SK-N-MC (cell line): ENCODE results near the gene LMBRD2.
"Not testable (repeated sequence)": the region's sequence is repeated elsewhere in the genome, so short reads cannot be mapped to it uniquely, and the experiment has no call there.

ENCODE experiments used
- DNase-seq: peaks from one replicate; pipeline ENCODE4 v3.0.0-alpha.2; 2011; ENCODE audit warnings: low read depth, low spot score
- H3K27ac ChIP-seq: fragments of 200-600 bp; sonication (generic); 2 replicates; pipeline ENCODE4 v1.5.1; 2016; ENCODE audit warnings: mixed run types
- H3K36me3 ChIP-seq: fragments of 200-600 bp; sonication (generic); 2 replicates; pipeline ENCODE4 v1.6.1; 2017; ENCODE audit warnings: antibody characterized with exemption, low read length, mixed read lengths; ENCODE audit not compliant: insufficient read depth
- H3K4me3 ChIP-seq: fragments of 200-600 bp; sonication (generic); 2 replicates; pipeline ENCODE4 v1.5.1; 2016
- H3K9ac ChIP-seq: fragments of 200-600 bp; sonication (generic); 2 replicates; pipeline ENCODE4 v1.8.0; 2017; ENCODE audit warnings: mixed run types, mixed read lengths; ENCODE audit not compliant: insufficient read length
- H3K9me3 ChIP-seq: fragments of 200-600 bp; sonication (generic); 2 replicates; pipeline ENCODE4 v1.6.1; 2017; ENCODE audit warnings: low read depth, mild to moderate bottlenecking, antibody characterized with exemption, low read length, moderate library complexity, mixed read lengths
- EZH2 ChIP-seq: fragments of 200-600 bp; sonication (generic); IDR thresholded peaks from one replicate; pipeline ENCODE4 v1.6.1; 2017; ENCODE audit warnings: antibody characterized with exemption
- FOXP2 ChIP-seq: optimal IDR thresholded peaks from 2 replicates; pipeline ENCODE3; 2011; ENCODE audit warnings: mild to moderate bottlenecking, moderate library complexity; ENCODE audit not compliant: insufficient read depth; ENCODE audit errors: extremely low read length, control extremely low read depth
- POLR2AphosphoS5 ChIP-seq: IDR thresholded peaks from 2 replicates; pipeline ENCODE4 v1.6.1; 2012; ENCODE audit warnings: mild to moderate bottlenecking, low read depth, low read length, borderline replicate concordance

LMBRD2 gene

GRCh38 chr5:36151434-36152323 lies at the start of gene LMBRD2, which contains the start of gene SKP2:
Gene LMBRD2, minus strand, starts transcription at chr5:36151887. Its CDS starts 8,538 bp downstream, at chr5:36143349.
Gene SKP2, plus strand, starts transcription at chr5:36152111. Its CDS starts 152 bp downstream, at chr5:36152263.
- Histone ChIP-seq H3K36me3 (peaks cover 41% of the 10 kb centered on the region), H3K27ac (peak within 1 kb of the TSS; percentile 29; the same call in 1 of the 2 replicates), H3K9me3 (no peaks in the 10 kb centered on the region), H3K4me3 (peak within 1 kb of the TSS; percentile 96), H3K9ac (peak within 1 kb of the TSS; percentile 96)
- no peak for TF ChIP-seq EZH2
- TF ChIP-seq POLR2AphosphoS5: peak; percentile 94
- peak; percentile 74 for TF ChIP-seq FOXP2
- peak; percentile 88 for DNase-seq

DNA sequence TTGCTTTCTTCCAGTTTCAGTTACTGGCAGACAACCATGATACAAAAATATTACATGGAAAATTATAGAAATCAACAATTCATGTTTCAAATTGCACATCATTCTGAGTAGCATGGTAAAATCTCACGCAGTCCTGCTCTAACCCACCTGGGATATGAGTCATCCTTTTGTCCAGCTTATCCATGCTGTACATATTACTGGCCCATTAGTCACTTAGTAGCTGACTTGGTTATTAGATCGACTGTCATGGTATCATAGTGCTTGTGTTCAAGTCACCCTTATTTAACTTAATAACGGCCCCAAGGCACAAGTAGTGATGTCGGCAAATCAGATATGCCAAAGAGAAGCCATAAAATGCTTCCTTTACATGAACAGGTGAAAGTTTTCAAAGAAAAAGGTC lies 48.8 kb upstream of the LMBRD2 start:
- H3K36me3 ChIP-seq: peaks cover 47% of the 10 kb centered on the region
- H3K9ac ChIP-seq: no peak overlapping the region
- no peak for DNase-seq
- no peak for TF ChIP-seq POLR2AphosphoS5
- no peak for TF ChIP-seq EZH2
- TF ChIP-seq FOXP2: no peak
- H3K27ac ChIP-seq: no peak overlapping the region
- H3K4me3 ChIP-seq: no peak overlapping the region
- no peaks in the 10 kb centered on the region for H3K9me3 ChIP-seq

- TF ChIP-seq POLR2AphosphoS5: no peak
- TF ChIP-seq EZH2: no peak
- TF ChIP-seq FOXP2: no peak
- H3K9me3 ChIP-seq: no peaks in the 10 kb centered on the region
- peaks cover 50% of the 10 kb centered on the region for H3K36me3 ChIP-seq
- no peak overlapping the region for H3K9ac ChIP-seq
- no peak overlapping the region for H3K4me3 ChIP-seq
- H3K27ac ChIP-seq: peak overlapping the region; percentile 86
- DNase-seq: peak; percentile 32
Observed at GRCh38 chr5:36199620-36200019, 47.9 kb upstream of the LMBRD2 start.

DNA sequence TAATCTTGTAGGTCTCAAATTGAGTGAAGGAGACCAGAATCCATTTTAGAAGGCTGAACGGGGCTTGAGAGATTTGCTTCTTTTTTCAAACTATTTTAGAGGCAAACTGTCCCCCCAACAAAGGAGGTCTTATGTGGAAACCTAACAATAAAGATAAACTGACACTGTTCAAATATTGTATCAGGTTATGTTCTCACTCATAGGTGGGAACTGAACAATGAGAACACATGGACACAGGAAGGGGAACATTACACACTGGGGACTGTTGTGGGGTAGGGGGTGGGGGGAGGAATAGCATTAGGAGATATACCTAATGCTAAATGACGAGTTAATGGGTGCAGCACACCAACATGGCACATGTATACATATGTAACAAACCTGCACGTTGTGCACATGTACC lies 47.1 kb upstream of the LMBRD2 start:
- not testable (repeated sequence) for H3K9me3 ChIP-seq, H3K27ac ChIP-seq, H3K9ac ChIP-seq, DNase-seq, H3K4me3 ChIP-seq
- peaks cover 58% of the 10 kb centered on the region for H3K36me3 ChIP-seq

DNA sequence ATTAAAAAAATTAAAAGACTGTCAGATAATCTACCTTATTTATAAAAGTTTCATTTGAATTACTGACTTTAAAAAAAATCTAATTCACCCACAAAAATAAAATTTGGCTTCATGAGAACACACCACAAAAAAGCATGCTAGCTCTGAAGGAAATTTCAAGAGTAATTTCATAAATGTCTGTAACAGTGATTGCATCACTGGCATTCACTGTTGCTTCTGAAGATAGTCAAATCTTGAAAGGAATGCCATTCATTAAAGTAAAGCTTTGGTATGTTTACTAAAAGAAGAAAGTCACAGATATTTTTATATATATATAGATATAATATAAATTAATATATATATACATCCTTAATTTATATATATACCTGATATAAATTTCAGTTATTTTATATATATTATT lies 46.6 kb upstream of the LMBRD2 start:
- no peak for DNase-seq
- H3K27ac ChIP-seq: peak overlapping the region; percentile 53
- TF ChIP-seq FOXP2 (no peak), POLR2AphosphoS5 (no peak), EZH2 (no peak)
- H3K4me3 ChIP-seq: no peak overlapping the region
- no peaks in the 10 kb centered on the region for H3K9me3 ChIP-seq
- peaks cover 63% of the 10 kb centered on the region for H3K36me3 ChIP-seq
- H3K9ac ChIP-seq: no peak overlapping the region

DNA sequence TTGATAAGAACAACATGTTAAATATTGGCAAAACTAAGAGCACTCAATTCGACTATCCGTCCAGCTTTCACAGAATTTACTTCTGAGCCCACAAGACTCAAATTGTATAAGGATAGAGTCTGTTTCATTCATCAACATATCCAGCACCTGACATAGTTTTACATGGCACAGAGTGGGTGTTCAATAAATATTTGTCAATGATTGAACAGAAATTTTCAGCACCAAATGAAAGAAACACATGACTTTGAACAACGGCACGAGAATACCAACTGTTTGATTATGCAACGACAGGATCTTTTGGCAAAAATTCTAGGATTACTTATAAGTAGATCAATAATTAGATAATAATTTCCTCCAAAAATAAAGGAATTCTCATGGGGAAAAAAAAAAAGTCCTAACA lies 42.1 kb upstream of the LMBRD2 start:
- H3K4me3 ChIP-seq: no peak overlapping the region
- H3K27ac ChIP-seq: 0 out of 2 replicates have a peak overlapping the region, but pooled peaks have one; percentile 19
- no peaks in the 10 kb centered on the region for H3K9me3 ChIP-seq
- peaks cover 75% of the 10 kb centered on the region for H3K36me3 ChIP-seq
- H3K9ac ChIP-seq: no peak overlapping the region
- TF ChIP-seq FOXP2 (no peak), POLR2AphosphoS5 (no peak), EZH2 (no peak)
- DNase-seq: no peak

DNA sequence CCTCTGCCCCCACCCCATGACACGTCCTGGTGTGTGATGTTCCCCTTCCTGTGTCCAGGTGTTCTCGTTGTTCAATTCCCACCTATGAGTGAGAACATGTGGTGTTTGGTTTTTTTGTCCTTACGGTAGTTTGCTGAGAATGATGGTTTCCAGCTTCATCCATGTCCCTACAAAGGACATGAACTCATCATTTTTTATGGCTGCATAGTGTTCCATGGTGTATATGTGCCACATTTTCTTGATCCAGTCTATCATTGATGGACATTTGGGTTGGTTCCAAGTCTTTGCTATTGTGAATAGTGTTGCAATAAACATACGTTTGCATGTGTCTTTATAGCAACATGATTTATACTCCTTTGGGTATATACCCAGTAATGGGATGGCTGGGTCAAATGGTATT lies 32.7 kb upstream of the LMBRD2 start:
- H3K27ac ChIP-seq, H3K9me3 ChIP-seq, H3K4me3 ChIP-seq, DNase-seq, H3K9ac ChIP-seq: not testable (repeated sequence)
- peaks cover 53% of the 10 kb centered on the region for H3K36me3 ChIP-seq

DNA sequence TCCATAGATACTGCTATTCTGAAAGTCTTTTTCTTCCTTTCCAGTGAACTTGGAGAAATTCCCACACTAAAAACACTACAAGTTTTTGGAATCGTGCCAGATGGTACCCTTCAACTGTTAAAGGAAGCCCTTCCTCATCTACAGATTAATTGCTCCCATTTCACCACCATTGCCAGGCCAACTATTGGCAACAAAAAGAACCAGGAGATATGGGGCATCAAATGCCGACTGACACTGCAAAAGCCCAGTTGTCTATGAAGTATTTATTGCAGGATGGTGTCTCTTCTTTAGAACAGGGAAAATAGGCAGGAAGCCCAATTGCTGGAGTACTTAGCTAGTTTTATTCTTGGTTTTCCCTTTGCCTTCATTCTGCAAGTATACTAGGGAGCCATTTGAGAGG lies 30.1 kb upstream of the LMBRD2 start:
- Histone ChIP-seq H3K36me3 (peaks cover 77% of the 10 kb centered on the region), H3K4me3 (no peak overlapping the region), H3K9me3 (no peaks in the 10 kb centered on the region), H3K27ac (no peak overlapping the region), H3K9ac (no peak overlapping the region)
- TF ChIP-seq EZH2 (no peak), FOXP2 (no peak), POLR2AphosphoS5 (no peak)
- no peak for DNase-seq
